Ovary (tissue), 9 donors: Measurements from ENCODE around the gene SLC12A5. TPM values are rescaled to one million over a fixed set of nuclear protein-coding genes. Genes with fewer than 3 reads are reported as not detected.

ENCODE experiments used
- DNase-seq, 5 donors: peaks; one replicate each; pipeline ENCODE4 v3.0.0-alpha.2; 2019 to 2020
- H3K27ac ChIP-seq, 2 donors: fragments of 200-600 bp; one replicate each; pipeline versions ENCODE4 v1.5.1 to v1.8.0; 2019 to 2022
- H3K27me3 ChIP-seq: fragments of 200-600 bp; one replicate; pipeline ENCODE4 v1.8.0; 2022
- H3K36me3 ChIP-seq: fragments of 200-600 bp; sonication (generic); one replicate; pipeline ENCODE4 v1.5.1; 2019
- H3K4me1 ChIP-seq: one replicate; pipeline ENCODE4 v1.8.1; 2013; ENCODE audit warnings: mild to moderate bottlenecking, moderate library complexity; ENCODE audit not compliant: insufficient read depth
- H3K4me3 ChIP-seq: fragments of 200-600 bp; sonication (generic); one replicate; pipeline ENCODE4 v1.5.1; 2017
- H3K9me3 ChIP-seq, 2 donors: fragments of 200-600 bp in 1 of 2; sonication (generic) in 1 of 2; one replicate each; pipeline versions ENCODE4 v1.5.1 to v1.8.1; 2013 to 2019; ENCODE audit warnings: mild to moderate bottlenecking in 1 of 2, moderate library complexity in 1 of 2
- EP300 ChIP-seq: sonication (generic); formaldehyde crosslinking; IDR thresholded peaks from one replicate; pipeline ENCODE4 v1.6.1; 2017; ENCODE audit warnings: antibody characterized with exemption
- POLR2A ChIP-seq: fragments of 450-650 bp; IDR thresholded peaks from one replicate; pipeline ENCODE4 v1.6.1; 2017; ENCODE audit warnings: antibody characterized with exemption, mild to moderate bottlenecking, moderate library complexity
- WGBS, 3 donors: extraction: QIAGEN DNeasy Blood & Tissue Kit in 1 of 3; methylation state at CpG; one replicate each; pipeline versions ENCODE4 v1.1.5 to v1.1.7; 2013 to 2017; 5-methylcytosine and 5-hydroxymethylcytosine counted together
- intact Hi-C, 4 donors: fragments of 100-400 bp; cut with DNase I; formaldehyde crosslinking; loops; one replicate each; pipeline versions ENCODE4 v1.11.0 to v1.15.1; 2022 to 2023
- polyA plus RNA-seq, 2 donors: library from polyadenylated mRNA; stranded (reverse); fragments of 200-250 nt in 1 of 2; fragments of 350-450 nt in 1 of 2; fragmentation: Illumina TruSeq in 1 of 2; extraction: RNeasy Lipid Tissue Mini Kit (QIAGEN cat#74804) in 1 of 2; gene quantifications; one replicate each; pipeline ENCODE4 v1.2.3, GENCODE V29; 2013 to 2014
- total RNA-seq, 7 donors: library from RNA; depleted of rRNA in 2 of 7; stranded (reverse); fragments of >200 nt in 2 of 7; fragmentation: NEBNext Ultra II Directional in 3 of 7; extraction: Animal tissue kit (Norgen Biotek cat#: 25700) in 3 of 7; gene quantifications; one replicate each; pipeline versions ENCODE4 v1.1.0 to v1.2.4, GENCODE V29; 2016 to 2023
- TF ChIP-seq, protein P1 (sequence below), 3 donors: fragments of 450-650 bp in 2 of 3; fragments of 200-600 bp in 1 of 3; IDR thresholded peaks; one replicate each; pipeline versions ENCODE4 v1.5.1 to v1.8.0; 2016 to 2022; ENCODE audit warnings: antibody characterized with exemption in 3 of 3, mild to moderate bottlenecking in 1 of 3
- donor health status: DM: no; HTN: no; CAD: no; lungs with moderate emphysema.
- donor health status: DM: no; HTN: no; CAD: no.
- donor health status: Bipolar disorder and iron deficiency.
- donor health status: DM: yes; HTN: yes; CAD: no.
- donor health status: DM: no; HTN: no; CAD: no.
- donor health status: DM: yes; HTN: yes; CAD: no.

Gene SLC12A5
- total and polyA plus RNA-seq, 9 donors, result 1.1 to 3.8 (median 1.4) TPM; not detected in 2

GRCh38 chr20:46014517-46015396 is 14.3 kb upstream of the SLC12A5 start:
- no peak for DNase-seq
- Histone ChIP-seq H3K4me3 (no peak overlapping the region), H3K4me1 (no peaks in the 10 kb centered on the region), H3K36me3 (no peaks in the 10 kb centered on the region), H3K27me3 (peaks cover 5% of the 10 kb centered on the region), H3K27ac (no peak overlapping the region), H3K9me3 (no peaks in the 10 kb centered on the region)
- intact Hi-C loops, result loop anchor here in 1 of 4 donors (5.0 kb wide), 1 partner anchor 73 kb away; the partner anchor contains the start of gene NCOA5
- no peak for TF ChIP-seq POLR2A
- TF ChIP-seq, protein P1, sequence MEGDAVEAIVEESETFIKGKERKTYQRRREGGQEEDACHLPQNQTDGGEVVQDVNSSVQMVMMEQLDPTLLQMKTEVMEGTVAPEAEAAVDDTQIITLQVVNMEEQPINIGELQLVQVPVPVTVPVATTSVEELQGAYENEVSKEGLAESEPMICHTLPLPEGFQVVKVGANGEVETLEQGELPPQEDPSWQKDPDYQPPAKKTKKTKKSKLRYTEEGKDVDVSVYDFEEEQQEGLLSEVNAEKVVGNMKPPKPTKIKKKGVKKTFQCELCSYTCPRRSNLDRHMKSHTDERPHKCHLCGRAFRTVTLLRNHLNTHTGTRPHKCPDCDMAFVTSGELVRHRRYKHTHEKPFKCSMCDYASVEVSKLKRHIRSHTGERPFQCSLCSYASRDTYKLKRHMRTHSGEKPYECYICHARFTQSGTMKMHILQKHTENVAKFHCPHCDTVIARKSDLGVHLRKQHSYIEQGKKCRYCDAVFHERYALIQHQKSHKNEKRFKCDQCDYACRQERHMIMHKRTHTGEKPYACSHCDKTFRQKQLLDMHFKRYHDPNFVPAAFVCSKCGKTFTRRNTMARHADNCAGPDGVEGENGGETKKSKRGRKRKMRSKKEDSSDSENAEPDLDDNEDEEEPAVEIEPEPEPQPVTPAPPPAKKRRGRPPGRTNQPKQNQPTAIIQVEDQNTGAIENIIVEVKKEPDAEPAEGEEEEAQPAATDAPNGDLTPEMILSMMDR (IDR thresholded peaks at IDR 0.05), result no peak
- TF ChIP-seq EP300, result no peak
- 35 to 53% (median 39%) methylated on average over 7 of the region's 7 CpGs for WGBS, 3 donors

- 64 to 73% (median 68%) methylated on average over 4 of the region's 4 CpGs for WGBS, 3 donors
- Histone ChIP-seq H3K36me3 (no peaks in the 10 kb centered on the region), H3K4me1 (peaks cover 2% of the 10 kb centered on the region), H3K4me3 (no peak overlapping the region), H3K27me3 (peaks cover 7% of the 10 kb centered on the region), H3K9me3 (no peaks in the 10 kb centered on the region), H3K27ac (no peak overlapping the region)
- DNase-seq, result no peak
- intact Hi-C loops, result no loop called here
- TF ChIP-seq, protein P1 (IDR thresholded peaks at IDR 0.05), result no peak
- TF ChIP-seq EP300 (no peak), POLR2A (no peak)
These were observed 11.7 kb upstream of the SLC12A5 start for GRCh38 chr20:46017272-46017671.

- H3K4me1 ChIP-seq, result peaks cover 2% of the 10 kb centered on the region
- TF ChIP-seq POLR2A, result no peak
- TF ChIP-seq, protein P1 (IDR thresholded peaks at IDR 0.05), result no peak
- TF ChIP-seq EP300, result no peak
- H3K36me3 ChIP-seq, result no peaks in the 10 kb centered on the region
- H3K9me3 ChIP-seq, result no peaks in the 10 kb centered on the region
- no peak overlapping the region for H3K27ac ChIP-seq
- no peak overlapping the region for H3K4me3 ChIP-seq
- H3K27me3 ChIP-seq, result peaks cover 7% of the 10 kb centered on the region
- intact Hi-C loops, result no loop called here
- DNase-seq, result no peak
- WGBS, 3 donors, result 20 to 35% (median 30%) methylated on average over 4 of the region's 4 CpGs
These were observed 10.9 kb upstream of the SLC12A5 start for GRCh38 chr20:46018112-46018511.

GRCh38 chr20:46018611-46019010 is 10.4 kb upstream of the SLC12A5 start:
- TF ChIP-seq, protein P1 (IDR thresholded peaks at IDR 0.05), result no peak
- DNase-seq, result no peak
- Histone ChIP-seq H3K36me3 (no peaks in the 10 kb centered on the region), H3K9me3 (no peaks in the 10 kb centered on the region), H3K27me3 (peaks cover 7% of the 10 kb centered on the region), H3K4me3 (no peak overlapping the region), H3K27ac (no peak overlapping the region), H3K4me1 (peaks cover 2% of the 10 kb centered on the region)
- 43 to 56% (median 46%) methylated on average over 6 of the region's 6 CpGs for WGBS, 3 donors
- intact Hi-C loops, result no loop called here
